ENCODE measurements around the gene SOAT2. TPM values are rescaled to one million over a fixed set of nuclear protein-coding genes. Genes with fewer than 3 reads are reported as not detected.
"Not testable (repeated sequence)": the region's sequence is repeated elsewhere in the genome, so short reads cannot be mapped to it uniquely, and the experiment has no call there.

Gene SOAT2
- total RNA-seq, 1 experiment from 2014 or later = not detected

GRCh38 chr12:53091756-53092155 is 11.5 kb upstream of the SOAT2 start:
- Histone ChIP-seq H3K27ac (no peak overlapping the region), H3K9me3 (replicated peaks) (no peaks in the 10 kb centered on the region), H3K27me3 (no peaks in the 10 kb centered on the region), H3K36me3 (no peaks in the 10 kb centered on the region), H3K4me3 (no peak overlapping the region), H3K4me1 (0 out of 2 replicates have a peak, but pooled peaks cover 2% of the 10 kb centered on the region)
- no peak for DNase-seq

GRCh38 chr12:53093777-53094393 is 9.4 kb upstream of the SOAT2 start:
- Histone ChIP-seq H3K4me3 (no peak overlapping the region), H3K27ac (no peak overlapping the region)
- no peak for DNase-seq

DNA sequence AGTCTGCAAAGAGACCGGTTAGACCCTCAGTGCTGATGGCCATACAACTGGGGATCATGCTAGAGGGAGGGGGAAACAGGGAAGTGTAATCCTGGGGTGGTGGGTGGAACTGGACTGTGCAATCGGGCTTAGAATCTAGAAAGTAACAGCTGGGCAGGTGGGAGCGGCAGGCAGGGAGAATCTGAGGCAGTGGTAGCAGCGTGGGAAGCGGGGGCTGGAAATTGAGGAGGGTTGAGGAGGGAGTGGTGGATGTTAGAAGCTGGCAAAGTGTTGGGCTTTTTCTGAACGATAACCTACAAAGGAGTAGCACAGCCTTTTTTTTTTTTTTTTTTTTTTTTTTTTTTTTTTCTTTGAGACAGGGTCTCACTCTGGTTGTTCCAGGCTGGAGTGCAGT is 8.9 kb upstream of the SOAT2 start:
- Histone ChIP-seq H3K36me3 (no peaks in the 10 kb centered on the region), H3K27ac (no peak overlapping the region), H3K4me3 (no peak overlapping the region), H3K27me3 (no peaks in the 10 kb centered on the region), H3K9me3 (replicated peaks) (no peaks in the 10 kb centered on the region), H3K4me1 (peaks cover 9% of the 10 kb centered on the region)
- no peak for DNase-seq

More at GRCh38 chr12:53093777-53094393, 9.4 kb upstream of the SOAT2 start:
- Histone ChIP-seq H3K27me3 (no peaks in the 10 kb centered on the region), H3K9me3 (replicated peaks) (no peaks in the 10 kb centered on the region), H3K4me1 (peaks cover 4% of the 10 kb centered on the region; the same call in 1 of the 2 replicates), H3K36me3 (no peaks in the 10 kb centered on the region)

DNA sequence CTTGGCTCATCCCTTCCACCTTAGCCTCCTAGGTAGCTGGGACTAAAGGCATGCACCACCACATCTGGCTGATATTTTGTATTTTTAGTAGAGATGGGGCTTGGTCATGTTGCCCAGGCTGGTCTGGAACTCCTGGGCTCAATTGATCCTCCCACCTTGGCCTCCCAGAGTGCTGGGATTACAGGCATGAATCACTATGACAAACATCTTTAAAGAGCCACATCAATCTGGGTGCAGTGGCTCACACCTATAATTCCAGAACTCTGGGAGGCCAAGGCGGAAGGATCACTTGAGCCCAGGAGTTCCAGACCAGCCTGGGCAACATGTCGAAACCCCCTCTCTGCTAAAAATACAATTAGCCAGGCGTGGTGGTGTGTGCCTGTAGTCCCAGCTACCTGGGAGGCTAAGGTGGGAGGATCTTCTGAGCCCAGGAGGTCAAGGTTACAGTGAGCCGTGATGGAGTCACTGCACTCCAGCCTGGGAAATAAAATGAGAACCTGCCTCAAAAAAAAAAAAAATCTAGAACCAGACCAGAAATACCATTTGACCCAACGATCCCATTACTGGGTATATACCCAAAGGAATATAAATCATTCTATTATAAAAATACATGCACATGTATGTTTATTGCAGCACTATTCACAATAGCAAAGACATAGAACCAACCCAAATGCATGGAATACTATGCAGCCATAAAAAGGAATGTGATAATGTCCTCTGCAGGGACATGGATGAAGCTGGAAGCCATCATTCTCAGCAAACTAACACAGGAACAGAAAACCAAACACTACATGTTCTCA is 8.3 kb upstream of the SOAT2 start:
- DNase-seq; H3K4me1 ChIP-seq; H3K27me3 ChIP-seq; H3K4me3 ChIP-seq; H3K9me3 ChIP-seq (replicated peaks); H3K36me3 ChIP-seq; H3K27ac ChIP-seq: not testable (repeated sequence)

GRCh38 chr12:53095596-53095895 is 7.7 kb upstream of the SOAT2 start:
- H3K27ac ChIP-seq; H3K27me3 ChIP-seq; H3K9me3 ChIP-seq (replicated peaks); H3K4me1 ChIP-seq; H3K36me3 ChIP-seq; H3K4me3 ChIP-seq; DNase-seq: not testable (repeated sequence)

DNA sequence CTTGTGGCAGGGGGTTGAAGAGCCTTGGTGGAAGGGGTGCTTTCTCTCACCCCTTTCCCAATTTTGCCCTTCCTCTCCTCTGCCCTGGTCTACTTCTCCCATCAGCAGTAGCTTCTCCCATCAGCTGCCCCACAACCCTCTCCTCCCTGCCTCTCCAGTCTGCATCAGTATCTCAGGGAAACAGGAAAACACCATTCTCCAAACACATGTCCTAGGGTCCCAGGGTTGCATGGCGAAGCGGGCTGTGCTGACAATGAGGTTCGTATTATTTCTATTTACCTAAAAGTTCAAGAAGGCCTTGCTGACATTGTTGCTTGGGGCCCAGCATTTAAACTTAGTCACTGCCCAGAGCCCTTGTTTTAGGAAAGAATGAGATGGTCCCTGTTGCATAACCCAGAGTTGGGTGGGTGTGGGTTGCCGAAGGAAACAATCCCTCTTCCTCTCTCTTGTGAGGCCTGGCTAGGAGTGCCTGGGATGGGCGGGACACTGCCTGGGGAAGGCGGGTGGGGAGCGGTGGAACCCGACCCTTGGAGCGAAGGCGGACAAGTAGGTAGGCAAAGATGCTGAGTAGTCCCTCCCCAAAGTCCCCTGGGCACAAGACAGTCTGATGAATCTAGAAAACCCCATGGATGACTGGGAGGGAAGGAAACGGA is 7.1 kb upstream of the SOAT2 start:
- Histone ChIP-seq H3K4me3 (peak overlapping the region; percentile 67; the same call in 1 of the 2 replicates), H3K36me3 (no peaks in the 10 kb centered on the region), H3K9me3 (replicated peaks) (no peaks in the 10 kb centered on the region), H3K4me1 (peaks cover 9% of the 10 kb centered on the region), H3K27me3 (no peaks in the 10 kb centered on the region), H3K27ac (no peak overlapping the region)
- peak in 1 of 2 experiments; percentile 44 for DNase-seq

GRCh38 chr12:53096759-53097158 is 6.5 kb upstream of the SOAT2 start:
- peak in 1 of 2 experiments; percentile 15 for DNase-seq
- H3K4me1 ChIP-seq = peaks cover 9% of the 10 kb centered on the region
- no peaks in the 10 kb centered on the region for H3K36me3 ChIP-seq
- H3K9me3 ChIP-seq (replicated peaks) = no peaks in the 10 kb centered on the region
- H3K4me3 ChIP-seq = peak overlapping the region; percentile 67
- H3K27me3 ChIP-seq = no peaks in the 10 kb centered on the region
- H3K27ac ChIP-seq = no peak overlapping the region

DNA sequence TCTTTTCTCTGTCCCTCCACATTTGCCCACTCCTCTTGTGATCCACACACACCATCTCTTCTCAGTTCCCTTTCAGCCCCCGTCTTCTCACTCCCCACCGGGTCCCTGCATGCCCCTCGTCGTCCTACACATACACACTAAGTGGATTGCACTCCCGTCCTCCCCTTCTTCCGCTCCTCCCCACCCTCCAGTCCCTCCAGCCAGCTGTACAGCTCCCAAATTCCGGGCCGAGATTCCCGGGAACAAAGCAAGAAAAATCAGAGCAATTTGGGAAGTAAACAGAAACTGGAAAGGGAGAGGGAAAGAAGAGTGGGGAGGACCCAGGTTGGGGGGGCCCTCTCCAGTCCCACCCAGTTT is 6.1 kb upstream of the SOAT2 start:
- no peaks in the 10 kb centered on the region for H3K36me3 ChIP-seq
- DNase-seq = peak; percentile 33 to 39

GRCh38 chr12:53097564-53098353 is 5.5 kb upstream of the SOAT2 start, which contains the start of gene IGFBP6:
Gene IGFBP6 (plus strand): TSS chr12:53097667. CDS start chr12:53097718, 51 bp downstream.
- peak; percentile 65 to 66 for DNase-seq
- Histone ChIP-seq H3K4me1 (peaks cover 9% of the 10 kb centered on the region), H3K4me3 (peak within 1 kb of the TSS; percentile 67), H3K9me3 (replicated peaks) (no peaks in the 10 kb centered on the region), H3K27ac (peak within 1 kb of the TSS; percentile 51; the same call in 1 of the 2 replicates), H3K27me3 (no peaks in the 10 kb centered on the region), H3K36me3 (no peaks in the 10 kb centered on the region)

More for the DNA sequence above, 6.1 kb upstream of the SOAT2 start:
- H3K27me3 ChIP-seq = no peaks in the 10 kb centered on the region
- H3K4me3 ChIP-seq = peak overlapping the region; percentile 67
- H3K4me1 ChIP-seq = peaks cover 9% of the 10 kb centered on the region
- peak overlapping the region; percentile 51; the same call in 1 of the 2 replicates for H3K27ac ChIP-seq
- no peaks in the 10 kb centered on the region for H3K9me3 ChIP-seq (replicated peaks)

- DNase-seq = peak; percentile 36 to 40
- H3K27me3 ChIP-seq = no peaks in the 10 kb centered on the region
- no peaks in the 10 kb centered on the region for H3K9me3 ChIP-seq (replicated peaks)
- H3K4me1 ChIP-seq = peaks cover 9% of the 10 kb centered on the region
- peak overlapping the region; percentile 67 for H3K4me3 ChIP-seq
- H3K27ac ChIP-seq = peak overlapping the region; percentile 51
- H3K36me3 ChIP-seq = no peaks in the 10 kb centered on the region
Measured at GRCh38 chr12:53098354-53098981, 4.8 kb upstream of the SOAT2 start.

GRCh38 chr12:53099071-53099882 is 4.0 kb upstream of the SOAT2 start:
- Histone ChIP-seq H3K4me1 (peaks cover 9% of the 10 kb centered on the region), H3K4me3 (peak overlapping the region; percentile 67), H3K36me3 (no peaks in the 10 kb centered on the region), H3K9me3 (replicated peaks) (no peaks in the 10 kb centered on the region), H3K27me3 (no peaks in the 10 kb centered on the region), H3K27ac (peak overlapping the region; percentile 51)
- peak; percentile 90 to 94 for DNase-seq

DNA sequence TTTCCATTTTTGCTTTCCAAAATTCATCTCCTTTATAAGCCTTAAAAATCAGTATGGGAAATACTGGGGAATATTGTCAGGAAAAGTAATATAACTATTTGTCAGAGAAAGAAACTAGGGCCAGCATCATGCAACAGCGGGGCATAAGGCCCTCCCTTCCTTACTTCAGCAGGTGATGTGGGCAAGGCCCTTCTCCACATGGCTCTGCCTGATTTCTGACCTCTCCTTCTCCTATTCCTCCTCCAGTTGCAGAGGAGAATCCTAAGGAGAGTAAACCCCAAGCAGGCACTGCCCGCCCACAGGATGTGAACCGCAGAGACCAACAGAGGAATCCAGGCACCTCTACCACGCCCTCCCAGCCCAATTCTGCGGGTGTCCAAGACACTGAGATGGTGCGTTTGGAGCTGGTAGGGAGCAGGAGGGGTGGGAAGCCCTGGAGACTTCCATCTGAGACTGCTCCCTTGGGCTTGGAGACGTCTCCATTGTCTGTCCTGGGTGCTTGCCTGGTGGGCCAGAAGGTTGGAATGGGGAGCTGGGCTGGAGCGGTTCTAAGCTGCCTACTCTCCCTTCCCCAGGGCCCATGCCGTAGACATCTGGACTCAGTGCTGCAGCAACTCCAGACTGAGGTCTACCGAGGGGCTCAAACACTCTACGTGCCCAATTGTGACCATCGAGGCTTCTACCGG is 2.7 kb upstream of the SOAT2 start:
- no peak overlapping the region for H3K27ac ChIP-seq
- H3K4me3 ChIP-seq = no peak overlapping the region
- H3K9me3 ChIP-seq (replicated peaks) = no peaks in the 10 kb centered on the region
- no peak for DNase-seq
- no peaks in the 10 kb centered on the region for H3K27me3 ChIP-seq
- no peaks in the 10 kb centered on the region for H3K36me3 ChIP-seq
- peaks cover 9% of the 10 kb centered on the region for H3K4me1 ChIP-seq

- DNase-seq = no peak
Measured at GRCh38 chr12:53101266-53101665, 2.0 kb upstream of the SOAT2 start.

More at GRCh38 chr12:53101266-53101665, 2.0 kb upstream of the SOAT2 start:
- no peak overlapping the region for H3K27ac ChIP-seq
- H3K4me1 ChIP-seq = peaks cover 6% of the 10 kb centered on the region
- H3K27me3 ChIP-seq = no peaks in the 10 kb centered on the region
- H3K9me3 ChIP-seq (replicated peaks) = no peaks in the 10 kb centered on the region
- H3K36me3 ChIP-seq = no peaks in the 10 kb centered on the region
- no peak overlapping the region for H3K4me3 ChIP-seq

Data from SJCRH30 (cell line).